ENCODE measurements around the gene NAV2.

DNA sequence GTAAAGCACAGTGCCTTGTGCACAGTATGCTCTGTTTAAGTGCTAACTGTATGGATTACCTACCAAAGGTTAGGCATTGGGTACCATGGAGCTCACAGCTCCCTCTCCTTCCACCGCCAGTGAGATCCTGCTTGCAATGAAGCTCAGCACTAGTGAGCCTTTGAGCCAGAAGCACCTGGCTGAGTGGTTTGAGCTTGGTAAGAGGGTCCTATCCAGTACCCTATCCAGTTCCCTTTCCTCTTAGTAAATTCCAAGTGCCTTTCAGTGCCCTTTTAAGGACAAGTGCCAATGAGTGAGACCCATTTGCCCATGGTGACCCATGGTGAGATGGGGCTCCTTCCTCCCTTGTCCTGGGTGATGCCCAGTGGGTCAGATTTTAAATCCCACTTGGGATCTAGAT, 43.1 kb upstream of the NAV2 start:
- TF ChIP-seq POLR2A (IDR thresholded peaks at IDR 0.05) (no peak), EP300 (IDR thresholded peaks at IDR 0.05) (no peak), POLR2AphosphoS5 (IDR thresholded peaks at IDR 0.05) (no peak)
- TF ChIP-seq, protein P1, sequence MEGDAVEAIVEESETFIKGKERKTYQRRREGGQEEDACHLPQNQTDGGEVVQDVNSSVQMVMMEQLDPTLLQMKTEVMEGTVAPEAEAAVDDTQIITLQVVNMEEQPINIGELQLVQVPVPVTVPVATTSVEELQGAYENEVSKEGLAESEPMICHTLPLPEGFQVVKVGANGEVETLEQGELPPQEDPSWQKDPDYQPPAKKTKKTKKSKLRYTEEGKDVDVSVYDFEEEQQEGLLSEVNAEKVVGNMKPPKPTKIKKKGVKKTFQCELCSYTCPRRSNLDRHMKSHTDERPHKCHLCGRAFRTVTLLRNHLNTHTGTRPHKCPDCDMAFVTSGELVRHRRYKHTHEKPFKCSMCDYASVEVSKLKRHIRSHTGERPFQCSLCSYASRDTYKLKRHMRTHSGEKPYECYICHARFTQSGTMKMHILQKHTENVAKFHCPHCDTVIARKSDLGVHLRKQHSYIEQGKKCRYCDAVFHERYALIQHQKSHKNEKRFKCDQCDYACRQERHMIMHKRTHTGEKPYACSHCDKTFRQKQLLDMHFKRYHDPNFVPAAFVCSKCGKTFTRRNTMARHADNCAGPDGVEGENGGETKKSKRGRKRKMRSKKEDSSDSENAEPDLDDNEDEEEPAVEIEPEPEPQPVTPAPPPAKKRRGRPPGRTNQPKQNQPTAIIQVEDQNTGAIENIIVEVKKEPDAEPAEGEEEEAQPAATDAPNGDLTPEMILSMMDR (IDR thresholded peaks at IDR 0.05), result no peak
